Measurements from ENCODE around the gene DACH1. TPM values are rescaled to one million over a fixed set of nuclear protein-coding genes. Genes with fewer than 3 reads are reported as not detected.
"Not testable (repeated sequence)": the region's sequence is repeated elsewhere in the genome, so short reads cannot be mapped to it uniquely, and the experiment has no call there.

DACH1 gene
- total RNA-seq, 4 donors from 2014 or later = 1.5 to 17.3 (median 3.3) TPM

GRCh38 chr13:71851498-71852409 is 15.2 kb downstream of the DACH1 start:
- no peak overlapping the region for H3K27ac ChIP-seq
- in situ Hi-C loops (cut with MboI; ENCODE audit: low pct_ligation_motif_present in 1 of 4, low pct_unique_long_range_greater_than_20kb in 1 of 4, low sequenced_read_pairs in 3 of 4) (no loop called here), intact Hi-C loops (cut with DNase I; ENCODE audit: low total_unique reads) (no loop called here)
- no peak for TF ChIP-seq POLR2A (IDR thresholded peaks at IDR 0.05)
- TF ChIP-seq POLR2AphosphoS5 (IDR thresholded peaks at IDR 0.05) = no peak
- no peak for TF ChIP-seq EP300 (IDR thresholded peaks at IDR 0.05; ENCODE audit: low read depth)
- TF ChIP-seq, protein P1, sequence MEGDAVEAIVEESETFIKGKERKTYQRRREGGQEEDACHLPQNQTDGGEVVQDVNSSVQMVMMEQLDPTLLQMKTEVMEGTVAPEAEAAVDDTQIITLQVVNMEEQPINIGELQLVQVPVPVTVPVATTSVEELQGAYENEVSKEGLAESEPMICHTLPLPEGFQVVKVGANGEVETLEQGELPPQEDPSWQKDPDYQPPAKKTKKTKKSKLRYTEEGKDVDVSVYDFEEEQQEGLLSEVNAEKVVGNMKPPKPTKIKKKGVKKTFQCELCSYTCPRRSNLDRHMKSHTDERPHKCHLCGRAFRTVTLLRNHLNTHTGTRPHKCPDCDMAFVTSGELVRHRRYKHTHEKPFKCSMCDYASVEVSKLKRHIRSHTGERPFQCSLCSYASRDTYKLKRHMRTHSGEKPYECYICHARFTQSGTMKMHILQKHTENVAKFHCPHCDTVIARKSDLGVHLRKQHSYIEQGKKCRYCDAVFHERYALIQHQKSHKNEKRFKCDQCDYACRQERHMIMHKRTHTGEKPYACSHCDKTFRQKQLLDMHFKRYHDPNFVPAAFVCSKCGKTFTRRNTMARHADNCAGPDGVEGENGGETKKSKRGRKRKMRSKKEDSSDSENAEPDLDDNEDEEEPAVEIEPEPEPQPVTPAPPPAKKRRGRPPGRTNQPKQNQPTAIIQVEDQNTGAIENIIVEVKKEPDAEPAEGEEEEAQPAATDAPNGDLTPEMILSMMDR (IDR thresholded peaks at IDR 0.05) = no peak
- H3K4me1 ChIP-seq = no peaks in the 10 kb centered on the region
- no peaks in the 10 kb centered on the region for H3K9me3 ChIP-seq
- H3K36me3 ChIP-seq = no peaks in the 10 kb centered on the region
- 77 to 92% methylated on average over 5 to 9 of the region's 9 CpGs for WGBS, 2 donors (ENCODE audit: low coverage in 1 of 2)
- H3K27me3 ChIP-seq = no peaks in the 10 kb centered on the region
- no peak overlapping the region for H3K4me3 ChIP-seq
- no peak for DNase-seq

DNA sequence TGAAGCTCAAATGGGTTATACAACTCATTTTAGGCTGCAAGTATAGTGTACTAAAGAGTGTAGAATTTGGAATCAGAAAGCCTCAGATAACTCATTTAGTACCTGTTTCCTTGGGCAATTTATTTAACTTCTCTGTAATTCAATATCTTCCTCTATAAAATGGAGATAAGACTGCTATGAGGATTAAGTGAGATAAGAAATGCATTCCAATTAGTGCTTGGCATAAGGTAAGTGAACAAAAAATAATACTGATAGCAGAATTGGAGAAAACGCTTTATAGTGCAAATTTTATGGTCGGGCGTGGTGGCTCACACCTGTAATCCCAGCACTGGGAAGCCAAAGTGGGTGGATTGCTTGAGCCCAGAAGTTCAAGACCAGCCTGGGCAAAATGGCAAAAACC is 25.0 kb downstream of the DACH1 start:
- Histone ChIP-seq H3K27ac (no peak overlapping the region), H3K36me3 (no peaks in the 10 kb centered on the region), H3K4me1 (peaks cover 0 to 5% (median 0%) of the 10 kb centered on the region in 4 donors), H3K27me3 (no peaks in the 10 kb centered on the region), H3K9me3 (no peaks in the 10 kb centered on the region), H3K4me3 (no peak overlapping the region)
- in situ Hi-C loops (cut with MboI; ENCODE audit: low pct_ligation_motif_present in 1 of 4, low pct_unique_long_range_greater_than_20kb in 1 of 4, low sequenced_read_pairs in 3 of 4) = no loop called here
- no peak for DNase-seq
- intact Hi-C loops (cut with DNase I; ENCODE audit: low total_unique reads) = no loop called here
- 46 to 73% methylated on average over 3 of the region's 3 CpGs for WGBS, 2 donors (ENCODE audit: low coverage in 1 of 2)
- no peak for TF ChIP-seq POLR2AphosphoS5 (IDR thresholded peaks at IDR 0.05)
- TF ChIP-seq EP300 (IDR thresholded peaks at IDR 0.05; ENCODE audit: low read depth) = no peak
- no peak for TF ChIP-seq POLR2A (IDR thresholded peaks at IDR 0.05)
- TF ChIP-seq, protein P1 (IDR thresholded peaks at IDR 0.05) = no peak

DNA sequence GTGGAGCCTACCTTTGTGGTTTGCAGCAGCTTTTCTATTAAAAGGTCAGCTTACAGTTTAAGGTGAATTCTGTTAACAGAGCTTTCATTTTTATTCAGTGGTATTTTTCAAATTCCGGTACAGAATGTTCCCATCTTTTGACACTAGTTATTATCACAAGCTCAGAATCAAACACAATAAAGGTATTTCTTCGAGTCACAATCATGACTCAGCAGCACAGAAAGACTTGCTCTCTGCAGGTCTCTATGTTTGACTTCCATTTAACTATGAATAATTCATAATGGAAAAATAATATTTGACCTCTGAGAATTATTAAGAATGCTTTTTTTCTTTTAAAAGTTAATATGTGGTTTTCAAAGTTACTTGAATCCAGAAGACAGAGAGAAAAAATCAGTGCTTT is 28.2 kb downstream of the DACH1 start:
- H3K36me3 ChIP-seq = no peaks in the 10 kb centered on the region
- no peaks in the 10 kb centered on the region for H3K9me3 ChIP-seq
- in situ Hi-C loops (cut with MboI; ENCODE audit: low pct_ligation_motif_present in 1 of 4, low pct_unique_long_range_greater_than_20kb in 1 of 4, low sequenced_read_pairs in 3 of 4) (no loop called here), intact Hi-C loops (cut with DNase I; ENCODE audit: low total_unique reads) (no loop called here)
- no peak overlapping the region for H3K27ac ChIP-seq
- DNase-seq = no peak
- 57 to 60% methylated on average over 2 of the region's 2 CpGs for WGBS, 2 donors (ENCODE audit: low coverage in 1 of 2)
- H3K4me3 ChIP-seq = no peak overlapping the region
- H3K27me3 ChIP-seq = no peaks in the 10 kb centered on the region
- peaks cover 0 to 11% (median 0%) of the 10 kb centered on the region in 4 donors for H3K4me1 ChIP-seq
- TF ChIP-seq POLR2AphosphoS5 (IDR thresholded peaks at IDR 0.05) = no peak
- TF ChIP-seq EP300 (IDR thresholded peaks at IDR 0.05; ENCODE audit: low read depth) = no peak
- TF ChIP-seq, protein P1 (IDR thresholded peaks at IDR 0.05) = no peak

DNA sequence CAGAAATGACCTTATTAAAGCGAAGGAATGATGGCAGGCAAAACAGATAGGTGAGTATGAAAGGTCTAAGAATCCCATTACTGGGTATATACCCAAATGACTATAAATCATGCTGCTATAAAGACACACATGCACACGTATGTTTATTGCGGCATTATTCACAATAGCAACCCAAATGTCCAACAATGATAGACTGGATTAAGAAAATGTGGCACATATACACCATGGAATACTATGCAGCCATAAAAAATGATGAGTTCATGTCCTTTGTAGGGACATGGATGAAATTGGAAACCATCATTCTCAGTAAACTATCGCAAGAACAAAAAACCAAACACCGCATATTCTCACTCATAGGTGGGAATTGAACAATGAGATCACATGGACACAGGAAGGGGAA is 29.4 kb downstream of the DACH1 start:
- H3K36me3 ChIP-seq; in situ Hi-C loops (cut with MboI; ENCODE audit: low pct_ligation_motif_present in 1 of 4, low pct_unique_long_range_greater_than_20kb in 1 of 4, low sequenced_read_pairs in 3 of 4); H3K9me3 ChIP-seq; H3K4me3 ChIP-seq; H3K27ac ChIP-seq; H3K27me3 ChIP-seq; intact Hi-C loops (cut with DNase I; ENCODE audit: low total_unique reads); DNase-seq: not testable (repeated sequence)
- WGBS, 2 donors (ENCODE audit: low coverage in 1 of 2) = 93 to 96% methylated on average over 3 of the region's 5 CpGs
- peaks cover 0 to 11% (median 0%) of the 10 kb centered on the region in 4 donors for H3K4me1 ChIP-seq
